ENCODE measurements around the gene CCDC69.
A peak's percentile ranks its signal among the peaks of the same experiment; 100 is the strongest.
"Not testable (repeated sequence)": the region's sequence is repeated elsewhere in the genome, so short reads cannot be mapped to it uniquely, and the experiment has no call there.

CCDC69 gene

DNA sequence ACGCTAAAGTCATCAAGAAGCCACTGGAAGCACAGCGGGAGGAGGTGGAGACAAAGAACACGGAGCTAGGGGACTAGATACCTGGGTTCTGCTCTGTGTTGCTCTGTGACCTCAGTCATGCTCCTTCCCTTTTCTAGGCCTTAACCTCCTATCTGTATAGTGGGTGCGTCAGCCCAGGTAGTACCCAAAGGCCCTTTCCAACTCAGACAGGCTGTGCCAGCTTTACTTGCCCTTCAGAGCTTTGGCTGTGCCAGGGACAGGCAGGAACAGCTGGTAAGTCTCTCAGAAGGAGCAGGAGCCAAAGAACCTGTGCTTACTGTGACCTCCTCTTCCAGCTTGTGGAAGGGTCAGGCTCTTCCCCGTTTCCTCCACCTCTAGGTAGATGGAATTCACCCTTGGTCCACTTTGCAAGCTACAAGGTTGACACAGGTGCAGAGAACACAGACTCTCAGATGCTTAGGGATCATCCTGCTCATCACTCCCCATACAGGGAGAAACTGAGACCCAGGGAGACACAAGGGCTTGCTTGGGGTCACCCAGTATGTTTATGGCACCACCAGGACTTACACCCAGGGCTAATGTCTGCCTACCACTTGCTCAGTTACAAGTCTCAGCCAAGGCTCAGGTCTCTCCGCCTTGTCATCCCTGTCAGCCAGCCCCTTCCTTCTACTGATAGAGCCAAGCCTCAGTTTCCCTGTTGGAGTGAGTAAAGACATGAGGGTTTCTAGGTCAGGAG is 1.7 kb downstream of the CCDC69 start:
- no peak for DNase-seq

DNA sequence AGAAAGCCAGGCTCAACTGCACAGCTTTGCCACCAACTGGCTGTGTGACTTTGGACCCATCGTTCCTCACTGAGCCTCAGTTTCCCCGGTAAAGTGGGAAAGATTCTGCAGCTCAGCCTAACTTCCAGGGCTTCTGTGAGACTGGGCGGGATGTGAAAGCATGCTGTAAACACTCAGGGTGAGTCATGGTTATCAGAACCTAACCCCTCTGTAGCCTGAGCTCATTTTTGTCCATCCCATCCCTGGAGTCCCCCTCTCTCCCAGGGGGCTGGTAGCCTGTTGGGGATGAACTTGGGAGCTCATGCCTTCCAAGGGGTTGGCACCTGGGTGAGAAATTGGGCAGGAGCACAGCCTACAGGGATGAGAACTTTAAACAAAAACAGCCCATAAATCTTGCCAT is 2.3 kb downstream of the CCDC69 start:
- no peak for DNase-seq

DNA sequence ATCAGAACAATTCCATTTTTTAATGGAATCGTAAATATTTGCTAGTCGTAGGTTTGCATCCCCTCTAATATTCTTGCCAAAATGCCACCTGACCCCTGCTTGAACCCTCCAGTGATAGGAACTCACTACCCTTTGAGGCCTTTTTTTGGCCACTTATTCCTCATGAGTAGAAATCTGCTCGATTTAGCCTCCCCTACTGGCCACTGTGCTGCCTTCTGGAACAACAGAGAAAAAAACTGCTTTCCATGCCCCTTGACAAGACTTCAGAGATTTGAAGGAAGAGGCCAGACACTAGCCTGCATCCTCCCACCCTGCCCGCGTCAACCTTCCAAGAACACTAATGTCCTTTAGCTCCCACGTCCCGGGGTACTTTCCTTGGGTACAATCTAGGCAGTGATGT is 4.1 kb downstream of the CCDC69 start:
- no peak for DNase-seq

DNA sequence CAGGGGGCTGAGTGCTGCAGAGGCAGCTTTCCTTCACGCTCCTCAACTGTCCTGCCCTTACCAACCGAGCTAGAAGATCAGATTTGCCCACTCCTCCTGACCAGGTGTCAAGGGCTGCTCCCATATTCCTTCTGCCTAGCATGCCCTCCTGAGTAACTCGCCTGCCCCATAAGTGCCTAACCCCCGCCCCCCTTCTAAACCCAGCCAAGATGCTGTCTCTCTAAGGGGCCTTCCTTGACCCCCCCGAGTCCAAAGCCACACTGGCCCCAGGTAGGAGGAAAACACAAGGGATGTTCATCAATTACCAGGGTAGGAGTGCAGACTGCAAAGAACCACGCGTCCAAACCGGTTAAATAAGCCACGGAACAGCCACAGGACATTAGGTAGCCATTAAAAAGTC is 4.8 kb downstream of the CCDC69 start:
- DNase-seq = no peak

DNA sequence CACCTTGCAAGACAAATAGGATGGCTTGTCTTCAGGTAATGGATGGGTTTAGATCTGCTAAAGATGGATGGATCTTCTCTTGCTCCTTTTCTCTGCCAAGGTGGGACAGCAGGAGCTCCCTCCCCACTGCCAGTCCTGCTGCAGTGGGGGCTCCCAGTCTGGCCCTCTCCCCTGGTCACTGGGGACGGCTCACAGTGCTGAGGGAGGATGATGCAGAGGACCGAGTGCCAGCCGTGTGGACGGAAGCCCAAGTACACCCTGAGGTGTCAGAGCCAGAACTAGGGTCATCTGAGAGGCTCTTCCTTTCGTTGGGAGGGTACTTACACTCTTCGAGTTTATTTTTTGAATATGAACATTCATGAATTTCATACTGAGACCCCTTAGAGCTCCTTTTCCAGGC is 5.7 kb downstream of the CCDC69 start:
- DNase-seq = no peak

DNA sequence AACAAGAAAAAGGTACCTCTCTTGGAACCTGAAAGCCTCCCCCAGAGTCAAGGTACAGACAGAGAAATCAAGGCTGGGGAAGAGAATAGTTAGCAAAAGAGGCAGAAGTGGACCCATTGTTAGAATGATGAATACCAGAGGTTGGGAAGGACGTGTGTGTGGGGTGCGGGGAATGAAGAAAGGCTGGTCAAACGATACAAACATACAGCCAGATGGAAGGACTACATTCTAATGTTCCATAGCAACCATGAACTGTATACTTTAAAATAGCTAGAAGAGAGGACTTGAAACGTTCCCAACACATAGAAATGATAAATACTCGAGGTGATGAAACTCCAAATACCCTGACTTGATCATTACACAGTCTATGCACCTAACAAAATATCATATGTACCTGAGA is 7.1 kb downstream of the CCDC69 start:
- DNase-seq = no peak

DNA sequence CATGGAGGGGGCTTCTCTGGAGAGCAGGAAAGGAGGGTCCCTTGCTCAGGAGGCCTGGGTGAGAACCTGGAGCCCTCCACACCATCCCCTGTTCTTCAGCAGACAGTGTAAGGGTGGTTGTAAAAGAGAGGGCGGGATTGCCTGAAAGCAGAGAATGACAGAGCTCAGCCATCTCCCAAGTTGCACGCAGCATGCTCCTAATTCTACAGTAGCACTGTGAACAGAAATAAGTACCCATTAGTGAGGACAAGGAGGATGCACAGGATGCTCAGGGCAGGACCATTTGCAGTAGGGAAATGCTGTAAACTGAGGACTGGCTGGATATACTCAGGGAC is 8.4 kb downstream of the CCDC69 start:
- no peak for DNase-seq

DNA sequence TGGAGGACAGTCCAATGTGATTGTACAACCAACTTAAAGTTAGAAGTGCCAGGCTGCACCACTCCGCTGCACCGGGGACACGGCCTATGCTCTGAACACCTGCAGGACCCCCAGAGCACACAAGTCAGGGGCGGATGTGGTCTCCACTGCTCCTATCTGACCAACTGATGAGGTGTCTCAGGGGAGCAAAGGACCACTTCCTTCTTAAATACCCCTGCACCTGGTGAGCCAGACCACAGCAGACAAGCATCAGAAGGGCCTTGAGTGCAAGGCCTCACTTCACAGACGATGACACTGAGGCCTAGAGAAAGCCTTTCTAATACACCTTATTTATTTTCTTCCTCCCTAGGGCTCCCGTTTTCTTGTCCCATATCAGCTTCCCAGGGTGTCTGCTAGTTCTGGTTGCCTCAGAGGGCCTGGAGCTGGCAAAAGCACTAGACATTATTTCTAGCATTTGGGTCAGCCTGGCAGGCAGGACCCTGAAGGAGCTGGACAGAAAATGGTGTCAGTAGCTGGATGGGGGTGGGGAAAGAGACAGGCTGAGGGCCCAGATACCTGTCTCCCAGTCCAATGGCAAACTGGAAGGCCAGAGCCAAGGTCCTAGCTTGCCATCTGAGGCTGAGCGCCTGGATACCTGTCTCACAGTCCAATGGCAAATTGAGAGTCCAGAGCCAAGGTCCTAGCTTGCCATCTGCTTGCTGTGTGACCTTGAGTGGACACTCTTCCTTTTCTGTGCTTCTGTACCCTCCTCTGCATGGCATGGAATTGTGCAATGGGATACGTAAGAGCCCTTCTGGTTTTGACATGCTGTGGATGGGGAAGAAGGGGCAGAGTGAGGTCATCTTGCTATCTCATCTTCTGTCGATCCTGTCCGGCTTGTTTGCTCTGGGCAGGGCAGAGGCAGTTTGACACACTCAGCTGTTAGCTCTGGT is 9.0 kb downstream of the CCDC69 start:
- DNase-seq = peak; percentile 86 to 96 (median 91)

DNA sequence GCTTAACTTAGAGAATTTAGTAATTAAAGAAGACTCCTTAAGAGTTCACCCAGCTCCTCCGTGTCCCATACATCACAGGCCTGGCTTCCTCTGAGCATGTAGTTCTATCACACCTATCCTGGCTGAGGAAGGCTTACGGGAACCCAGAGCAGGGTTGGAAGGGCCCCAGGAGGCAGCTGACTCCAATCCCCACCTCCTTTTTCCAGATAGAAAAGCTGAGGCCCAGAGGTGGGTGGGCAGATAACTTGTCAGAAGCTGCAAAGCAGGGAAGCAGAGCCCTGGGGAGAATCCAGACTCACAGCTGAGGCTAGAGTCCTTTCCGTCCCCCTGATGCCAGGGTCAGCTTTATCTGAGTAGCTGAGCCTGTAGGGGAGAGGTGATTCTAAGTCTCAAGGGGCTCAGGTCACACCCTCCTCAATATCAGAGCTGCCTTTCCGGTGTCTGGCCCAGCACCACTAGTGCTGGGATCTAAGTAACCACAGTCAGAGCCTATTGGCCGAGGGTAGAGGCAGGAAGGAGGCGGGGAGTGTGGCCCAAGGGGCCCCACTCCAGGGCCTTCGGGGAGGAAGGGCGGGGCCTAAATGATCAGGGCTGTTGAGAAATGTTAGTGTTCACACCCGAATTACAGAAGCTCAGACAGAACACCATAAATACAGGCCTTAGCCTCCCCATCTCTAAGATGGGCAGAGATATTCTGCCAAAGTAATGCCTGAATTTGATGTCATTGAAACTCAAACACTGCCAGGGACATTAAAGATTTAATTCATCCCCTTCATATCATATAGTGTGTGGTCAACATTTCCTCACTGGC is 9.9 kb downstream of the CCDC69 start:
- peak; percentile 88 to 93 (median 92) for DNase-seq

DNA sequence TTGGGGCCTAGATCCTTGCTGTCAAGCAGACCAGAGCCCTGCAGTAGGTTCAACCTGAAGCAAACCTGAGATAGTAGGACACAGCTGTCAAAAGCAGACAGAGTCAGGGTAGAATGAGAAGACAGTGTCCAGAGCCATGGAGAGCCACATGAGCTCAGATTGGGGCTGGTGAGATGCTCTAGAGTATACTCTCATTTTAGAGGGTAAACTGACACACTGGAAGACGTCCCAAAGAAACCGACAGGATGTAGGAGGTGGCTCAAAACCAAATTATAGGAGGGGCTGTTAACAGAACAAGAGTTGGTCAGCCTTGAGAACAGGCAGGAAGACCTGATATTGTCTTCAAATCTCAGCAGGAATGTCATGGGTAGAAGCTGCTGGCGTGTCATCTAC is 11.5 kb downstream of the CCDC69 start:
- no peak for DNase-seq

DNA sequence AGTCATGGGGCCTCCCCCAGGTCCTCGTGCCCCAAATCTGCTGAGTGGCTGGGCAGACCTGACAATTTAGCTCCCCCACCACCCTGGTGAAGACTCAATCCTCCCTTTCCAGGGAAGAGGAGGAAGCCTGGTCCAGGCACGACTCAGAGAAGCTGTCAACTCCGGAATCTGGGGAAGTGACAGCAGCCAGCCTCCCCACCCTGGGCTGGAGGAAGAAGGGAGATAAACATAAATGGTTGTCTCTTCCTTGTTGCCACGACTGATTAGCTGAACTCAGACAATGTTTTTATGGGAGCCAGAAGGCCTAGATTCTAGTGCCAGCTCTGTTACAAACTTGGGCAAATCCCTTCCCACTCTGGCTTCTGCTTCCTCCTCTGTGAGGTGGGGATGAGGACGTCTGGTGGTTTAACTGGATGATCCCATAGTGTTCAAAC is 15.4 kb downstream of the CCDC69 start:
- peak; percentile 34 to 68 (median 60) for DNase-seq

DNA sequence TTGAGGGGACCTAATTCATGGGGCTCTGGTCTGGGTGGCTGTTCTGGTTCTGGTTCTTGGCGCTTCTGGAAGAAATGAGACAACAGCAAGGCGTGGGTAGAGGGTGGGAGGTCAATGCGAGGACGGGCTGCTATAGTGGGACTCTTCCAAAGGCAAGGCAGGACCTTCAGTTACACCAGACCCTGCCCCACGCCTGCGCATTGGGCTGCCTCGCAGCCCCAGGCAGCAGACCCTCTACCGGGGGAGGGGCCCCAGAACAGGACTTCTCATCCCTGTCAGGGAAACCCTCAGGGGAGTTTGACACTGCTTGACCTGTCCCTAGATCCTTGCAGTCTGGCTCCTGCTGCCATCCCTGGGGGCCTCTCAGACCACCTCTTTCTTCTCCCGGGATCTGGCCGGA is 18.5 kb downstream of the CCDC69 start:
- no peak for DNase-seq

DNA sequence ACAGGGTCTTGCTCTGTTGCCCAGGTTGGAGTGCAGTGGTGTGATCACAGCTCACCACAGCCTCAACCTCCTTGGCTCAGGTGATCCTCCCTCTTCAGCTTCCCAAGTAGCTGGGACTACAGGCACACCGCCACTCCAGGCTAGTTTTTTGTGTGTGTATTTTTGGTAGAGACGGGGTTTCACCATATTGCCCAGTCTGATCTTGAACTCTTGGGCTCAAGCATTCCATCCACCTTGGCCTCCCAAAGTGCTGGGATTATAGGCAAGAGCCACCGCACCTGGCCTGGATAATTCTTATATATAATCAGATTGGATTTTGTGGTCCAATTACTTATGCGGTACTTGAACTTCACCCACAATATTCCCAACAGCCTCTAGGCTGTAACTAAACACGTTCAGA is 19.8 kb downstream of the CCDC69 start:
- DNase-seq = no peak

DNA sequence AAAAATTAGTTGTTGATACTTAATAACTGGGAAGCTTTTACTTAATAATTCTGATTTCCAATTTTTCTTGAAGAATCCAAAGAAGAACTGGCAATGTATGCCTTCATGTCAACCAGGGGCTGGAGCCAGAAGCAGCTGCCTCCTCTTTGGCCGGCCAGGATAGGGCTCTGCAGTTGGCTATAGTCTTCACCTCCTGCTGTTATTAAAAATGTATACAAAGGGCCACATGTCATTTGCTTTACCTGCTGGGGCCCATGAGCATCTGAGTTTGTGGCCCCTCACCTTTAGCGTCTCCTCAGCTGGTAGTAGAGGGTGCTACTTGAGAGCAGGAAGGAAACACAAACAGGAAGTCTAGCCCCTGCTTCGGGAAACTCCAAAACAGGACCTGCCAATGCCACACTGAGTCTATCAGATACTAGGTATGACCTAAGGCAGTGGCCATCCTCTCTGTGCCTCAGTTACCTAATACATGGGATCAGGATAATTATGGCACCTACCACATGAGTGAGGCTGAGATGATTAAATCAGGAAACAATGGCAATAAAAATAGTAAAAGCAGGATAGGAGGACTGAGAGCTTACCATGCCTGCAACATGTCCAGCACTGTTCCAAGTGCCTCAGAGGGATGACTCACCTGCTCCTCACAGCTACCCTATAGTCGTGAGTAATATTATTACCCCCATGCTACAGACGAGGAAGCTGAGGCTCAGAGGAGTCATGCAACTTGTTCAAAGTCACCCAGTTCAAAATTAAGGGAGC is 21.3 kb downstream of the CCDC69 start:
- DNase-seq = peak; percentile 19 to 61 (median 47)

DNA sequence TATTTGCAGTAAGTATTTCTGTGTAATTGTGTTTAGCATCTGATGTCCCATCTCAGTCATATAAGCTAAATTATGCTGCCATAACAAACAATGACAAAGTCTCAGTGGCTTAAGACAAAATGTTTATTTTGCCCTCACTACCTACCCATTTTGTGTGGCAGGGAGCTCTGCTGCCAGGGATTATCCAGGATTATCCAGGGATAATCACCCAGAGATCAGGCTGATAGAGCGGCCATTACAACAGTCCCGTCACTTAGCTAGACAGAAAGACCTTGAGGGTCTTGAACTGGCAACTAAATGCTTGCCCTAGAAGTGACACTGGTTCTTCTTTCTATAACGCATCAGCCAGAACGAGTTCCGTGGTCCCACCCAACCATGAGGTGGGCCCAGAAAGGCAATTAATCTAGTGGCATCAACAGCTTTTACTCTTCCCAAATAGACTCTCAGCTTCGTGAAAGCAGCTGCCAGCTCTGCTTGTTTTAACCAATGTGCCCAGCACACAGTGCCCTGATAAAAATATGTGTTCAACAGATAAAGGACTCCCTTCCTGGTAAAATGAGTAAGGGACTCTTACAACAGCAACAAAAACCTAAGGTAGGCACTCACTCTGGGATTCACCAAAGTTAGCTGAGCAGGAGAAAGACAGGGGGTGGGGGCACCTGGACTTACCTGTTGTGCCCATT is 22.8 kb downstream of the CCDC69 start:
- DNase-seq = no peak

DNA sequence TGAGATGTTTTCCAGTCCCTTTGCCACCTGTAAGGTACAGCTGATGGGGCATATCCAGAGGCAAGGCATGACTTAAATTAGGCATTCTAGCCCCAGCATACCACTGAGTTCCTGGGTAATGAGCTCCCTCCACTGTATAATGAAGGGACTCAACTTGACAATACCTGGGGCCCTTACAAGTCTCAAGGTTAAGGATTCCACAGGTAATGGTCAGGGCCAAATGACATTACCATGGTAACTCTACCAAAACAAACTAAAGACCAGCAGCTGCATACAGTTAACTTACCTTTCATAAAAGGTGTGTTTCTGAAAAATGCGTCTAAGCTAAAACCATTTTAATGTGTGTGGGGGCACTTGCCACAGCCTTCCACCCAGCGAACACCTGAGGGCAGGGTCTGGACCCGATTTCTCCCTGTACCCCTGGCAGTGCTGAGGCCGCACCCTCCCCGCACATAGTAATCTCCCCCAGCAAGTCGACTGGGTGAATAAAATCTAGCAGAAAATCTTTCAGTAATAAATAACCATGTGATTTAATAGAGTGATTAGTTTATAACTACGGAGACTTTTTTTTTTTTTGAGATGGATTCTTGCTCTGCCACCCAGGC is 24.2 kb downstream of the CCDC69 start:
- DNase-seq = no peak

DNA sequence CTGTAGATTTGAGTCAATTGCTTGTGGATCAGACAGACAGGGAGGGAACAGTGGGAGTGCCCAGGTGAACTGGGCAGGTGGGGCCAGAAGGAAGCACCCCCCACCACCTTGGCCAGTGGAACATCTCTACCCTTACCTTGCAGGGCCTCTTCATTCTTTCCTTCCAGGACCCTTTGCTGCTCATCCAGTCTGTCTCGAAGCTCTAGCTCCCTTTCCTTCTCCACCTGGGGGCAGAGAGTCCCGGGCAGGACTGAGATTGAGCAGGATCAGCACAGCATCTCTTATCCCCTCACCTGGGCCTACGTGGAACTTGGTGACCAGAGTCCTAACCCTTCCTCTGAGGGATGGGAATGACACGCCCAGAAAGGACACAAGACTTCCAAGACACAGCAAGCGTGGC is 25.0 kb downstream of the CCDC69 start:
- no peak for DNase-seq

DNA sequence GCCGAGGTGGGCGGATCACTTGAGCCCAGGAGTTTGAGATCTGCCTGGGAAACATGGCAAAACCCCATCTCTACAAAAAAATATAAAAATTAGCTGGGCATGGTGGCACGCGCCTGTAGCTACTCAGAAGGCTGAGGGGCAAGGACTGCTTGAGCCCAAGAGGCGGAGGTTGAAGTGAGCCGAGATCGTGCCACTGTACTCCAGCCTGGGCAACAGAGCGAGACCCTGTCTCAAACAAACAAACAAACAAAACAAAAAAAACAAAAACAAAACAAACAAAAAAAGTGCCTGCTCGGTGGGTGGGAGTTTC is 26.6 kb downstream of the CCDC69 start:
- not testable (repeated sequence) for DNase-seq

DNA sequence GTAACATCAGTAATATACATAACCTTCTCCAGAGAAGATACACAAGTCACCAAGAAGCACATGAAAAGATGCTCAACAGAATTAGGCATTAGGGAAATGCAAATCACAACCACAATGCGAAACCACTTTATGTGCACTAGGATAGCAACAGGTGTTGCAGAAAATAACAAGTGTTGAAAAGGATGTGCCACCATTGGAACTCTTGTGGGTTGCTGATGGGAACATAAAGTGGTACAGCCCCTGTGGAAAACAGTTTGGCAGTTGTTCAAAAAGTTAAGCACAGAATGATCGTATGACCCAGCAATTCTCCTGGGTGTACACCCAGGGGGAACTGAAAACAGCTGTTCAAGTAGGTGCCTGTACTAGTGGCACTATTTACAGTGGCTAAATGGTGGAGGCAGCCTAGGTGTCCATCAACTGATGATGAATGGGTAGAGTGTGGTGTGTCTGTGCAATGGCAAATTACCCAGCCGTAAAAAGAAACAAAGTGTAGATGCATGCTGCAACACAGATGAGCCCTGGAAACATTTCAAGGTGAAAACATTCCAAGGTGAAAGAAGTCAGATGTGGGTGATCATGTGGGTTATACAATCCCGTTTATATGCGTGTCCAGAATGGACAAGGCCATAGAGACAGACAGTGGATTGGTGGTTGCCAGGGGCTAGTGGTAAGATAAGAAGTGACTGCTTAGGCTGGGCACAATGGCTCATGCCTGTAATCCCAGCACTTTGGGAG is 27.2 kb downstream of the CCDC69 start:
- DNase-seq = peak in 1 of 4 experiments; percentile 11

DNA sequence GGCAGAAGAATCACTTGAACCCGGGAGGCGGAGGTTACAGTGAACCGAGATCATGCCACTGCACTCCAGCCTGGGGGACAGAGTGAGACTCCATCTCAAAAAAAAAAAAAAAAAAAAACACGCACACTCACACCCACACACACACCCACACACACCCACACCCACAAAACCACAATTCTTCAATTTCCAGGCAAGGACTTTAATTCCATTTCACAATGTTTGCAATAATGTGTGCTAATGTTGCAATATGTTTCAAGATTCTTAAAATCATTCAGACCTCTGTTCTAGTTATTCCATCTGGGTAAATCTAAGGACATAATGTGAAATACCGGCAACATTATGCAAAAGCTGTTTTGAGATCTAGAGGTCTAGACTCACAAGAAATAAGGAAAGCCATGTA is 28.3 kb downstream of the CCDC69 start:
- peak; percentile 32 to 72 (median 56) for DNase-seq

DNA sequence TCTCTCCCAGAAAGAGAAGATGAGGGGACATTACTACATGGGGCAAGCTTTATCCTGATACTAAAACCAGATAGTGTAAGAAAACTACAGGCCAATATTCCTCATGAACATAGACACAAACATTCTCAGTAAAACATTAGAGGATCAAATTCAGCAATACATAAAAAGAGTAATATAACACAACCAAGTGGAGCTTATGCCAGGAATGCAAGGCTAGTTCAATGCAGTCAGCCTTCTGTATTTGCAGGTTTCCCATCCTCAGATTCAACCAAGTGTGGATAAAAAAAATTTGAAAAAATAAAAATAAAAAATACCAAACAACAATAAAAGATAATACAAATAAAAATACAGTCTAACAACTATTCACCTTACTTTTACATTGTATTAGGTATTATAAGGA is 31.3 kb downstream of the CCDC69 start:
- DNase-seq = no peak

Measured in suppressor macrophage (primary cell).